Mesenchymal stem cell (in vitro differentiated cells and primary cell): ENCODE measurements around the gene CWC15.

Experiments used
- DNase-seq: peaks from one replicate; pipeline ENCODE4 v3.0.0-alpha.2; 2013
- H2AFZ ChIP-seq: one replicate; pipeline ENCODE4 v1.6.1; 2013; ENCODE audit warnings: low read depth, mild to moderate bottlenecking, control low read depth, inconsistent platforms, low read length, moderate library complexity
- H2AK5ac ChIP-seq: 2 replicates; pipeline ENCODE4 v1.6.1; 2013; ENCODE audit warnings: low read length, moderate library complexity, mild to moderate bottlenecking, inconsistent platforms; ENCODE audit not compliant: severe bottlenecking
- H2BK120ac ChIP-seq: one replicate; pipeline ENCODE4 v1.6.1; 2013; ENCODE audit warnings: low read depth, mild to moderate bottlenecking, inconsistent platforms, low read length, moderate library complexity
- H2BK12ac ChIP-seq, 2 experiments: one replicate each; pipeline ENCODE4 v1.6.1; 2013; ENCODE audit warnings: inconsistent platforms in 2 of 2, low read length in 2 of 2, mild to moderate bottlenecking in 2 of 2, moderate library complexity in 2 of 2, control low read depth in 1 of 2
- H2BK15ac ChIP-seq: one replicate; pipeline ENCODE4 v1.6.1; 2013; ENCODE audit warnings: mild to moderate bottlenecking, low read depth, inconsistent platforms; ENCODE audit not compliant: poor library complexity, severe bottlenecking
- H2BK5ac ChIP-seq: 2 replicates; pipeline ENCODE4 v1.6.1; 2013; ENCODE audit warnings: low read depth, mild to moderate bottlenecking, low read length, control low read depth, inconsistent platforms; ENCODE audit not compliant: poor library complexity, severe bottlenecking
- H3K14ac ChIP-seq, 2 experiments: one replicate each; pipeline ENCODE4 v1.6.1; 2013; ENCODE audit warnings: inconsistent platforms in 2 of 2, low read length in 2 of 2, control low read depth in 1 of 2, mild to moderate bottlenecking in 1 of 2, moderate library complexity in 1 of 2
- H3K18ac ChIP-seq, 2 experiments: one replicate each; pipeline ENCODE4 v1.6.1; 2013; ENCODE audit warnings: inconsistent platforms in 2 of 2, low read length in 2 of 2, control low read depth in 1 of 2, low read depth in 1 of 2, mild to moderate bottlenecking in 1 of 2
- H3K23ac ChIP-seq, 2 experiments: one replicate each; pipeline ENCODE4 v1.6.1; 2013; ENCODE audit warnings: inconsistent platforms in 2 of 2, low read length in 2 of 2, mild to moderate bottlenecking in 2 of 2, moderate library complexity in 2 of 2, control low read depth in 1 of 2
- H3K27ac ChIP-seq: 2 replicates; pipeline ENCODE4 v1.5.1; 2013; ENCODE audit warnings: mild to moderate bottlenecking, moderate library complexity, low read length, control low read depth, inconsistent platforms; ENCODE audit not compliant: poor library complexity, severe bottlenecking
- H3K27me3 ChIP-seq, 2 experiments: 2 replicates each; pipeline versions ENCODE4 v1.6.1 to v1.7.0; 2013; ENCODE audit warnings: low read length in 2 of 2, mild to moderate bottlenecking in 2 of 2, moderate library complexity in 2 of 2, control low read depth in 1 of 2, inconsistent platforms in 1 of 2; ENCODE audit not compliant: control insufficient read depth in 1 of 2, insufficient read depth in 1 of 2
- H3K36me3 ChIP-seq, 2 experiments: 2 replicates each; pipeline versions ENCODE4 v1.6.1 to v1.7.0; 2013; ENCODE audit warnings: low read length in 2 of 2, control low read depth in 1 of 2, inconsistent platforms in 1 of 2, low read depth in 1 of 2, mild to moderate bottlenecking in 1 of 2; ENCODE audit not compliant: insufficient read depth in 2 of 2, control insufficient read depth in 1 of 2
- H3K4ac ChIP-seq, 2 experiments: one replicate each; pipeline ENCODE4 v1.6.1; 2013; ENCODE audit warnings: inconsistent platforms in 2 of 2, low read length in 2 of 2, mild to moderate bottlenecking in 2 of 2, moderate library complexity in 2 of 2, control low read depth in 1 of 2, low read depth in 1 of 2
- H3K4me1 ChIP-seq: 2 replicates; pipeline ENCODE4 v1.6.1; 2013; ENCODE audit warnings: low read depth, low read length, control low read depth; ENCODE audit not compliant: control insufficient read depth, insufficient read depth
- H3K4me2 ChIP-seq: 2 replicates; pipeline ENCODE4 v1.6.1; 2013; ENCODE audit warnings: low read length, mild to moderate bottlenecking, inconsistent platforms; ENCODE audit not compliant: poor library complexity, severe bottlenecking
- H3K4me3 ChIP-seq, 2 experiments: 2 replicates each; pipeline versions ENCODE4 v1.5.1 to v1.7.0; 2013; ENCODE audit warnings: low read length in 2 of 2, mild to moderate bottlenecking in 2 of 2, control low read depth in 1 of 2, low read depth in 1 of 2; ENCODE audit not compliant: insufficient read depth in 1 of 2
- H3K79me1 ChIP-seq: replicated peaks from 2 replicates; pipeline ENCODE4 v1.6.1; 2013; ENCODE audit warnings: mild to moderate bottlenecking, control low read depth, low read length, inconsistent platforms; ENCODE audit not compliant: poor library complexity, severe bottlenecking
- H3K9ac ChIP-seq: 2 replicates; pipeline ENCODE4 v1.7.0; 2013; ENCODE audit warnings: mild to moderate bottlenecking, low read length, moderate library complexity
- H3K9me3 ChIP-seq: 2 replicates; pipeline ENCODE4 v1.7.0; 2013; ENCODE audit warnings: mild to moderate bottlenecking, low read length; ENCODE audit not compliant: control insufficient read depth
- H4K8ac ChIP-seq: one replicate; pipeline ENCODE4 v1.6.1; 2013; ENCODE audit warnings: inconsistent platforms, mild to moderate bottlenecking, low read length, moderate library complexity
- H4K91ac ChIP-seq: one replicate; pipeline ENCODE4 v1.6.1; 2013; ENCODE audit warnings: mild to moderate bottlenecking, low read length, inconsistent platforms
- WGBS: methylation state at CpG from one replicate; pipeline ENCODE4 v1.1.7; 2013; ENCODE audit warnings: mixed read lengths; 5-methylcytosine and 5-hydroxymethylcytosine counted together

Gene CWC15

DNA sequence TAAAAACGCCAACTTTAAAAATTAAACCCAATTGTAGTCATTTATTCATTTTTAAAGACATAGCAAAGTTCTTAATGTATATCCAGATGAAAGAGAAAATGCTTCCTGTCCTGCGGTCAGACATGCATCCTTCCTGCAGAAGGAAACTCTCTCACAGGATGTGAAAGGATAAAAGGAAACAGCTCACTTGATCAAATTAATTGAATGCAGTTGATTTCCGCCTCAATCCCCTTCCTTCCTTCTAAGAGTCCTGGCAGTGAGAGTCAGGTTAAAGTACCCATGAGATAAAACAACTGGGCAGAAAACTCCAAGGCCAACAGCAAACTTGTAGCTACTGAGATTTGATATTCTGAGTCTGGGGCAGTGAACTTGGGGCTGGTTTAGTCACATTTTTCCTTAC, 38.5 kb downstream of the CWC15 start:
- no peak overlapping the region for H2BK5ac ChIP-seq
- no peak overlapping the region for H3K27ac ChIP-seq
- no peak overlapping the region for H3K23ac ChIP-seq
- WGBS, result 33% methylated on average over 2 of the region's 3 CpGs
- peaks cover 14% of the 10 kb centered on the region for H3K4me1 ChIP-seq
- no peaks in the 10 kb centered on the region for H3K27me3 ChIP-seq
- H3K4me2 ChIP-seq, result no peak overlapping the region
- DNase-seq, result peak; percentile 23
- no peak overlapping the region for H4K8ac ChIP-seq
- H3K14ac ChIP-seq, result no peak overlapping the region
- H3K4me3 ChIP-seq, result no peak overlapping the region
- H3K9ac ChIP-seq, result peak overlapping the region; percentile 81
- H3K4ac ChIP-seq, result peak overlapping the region in 1 of 2 experiments; percentile 76
- no peaks in the 10 kb centered on the region for H3K36me3 ChIP-seq
- H4K91ac ChIP-seq, result no peak overlapping the region
- H3K18ac ChIP-seq, result peak overlapping the region in 1 of 2 experiments; percentile 77
- no peaks in the 10 kb centered on the region for H3K9me3 ChIP-seq
- no peak overlapping the region for H2BK15ac ChIP-seq
- no peak overlapping the region for H2AFZ ChIP-seq
- peak overlapping the region in 1 of 2 experiments; percentile 5 for H2BK12ac ChIP-seq
- H2AK5ac ChIP-seq, result peak overlapping the region; percentile 17
- H3K79me1 ChIP-seq, result peaks cover 3% of the 10 kb centered on the region
- H2BK120ac ChIP-seq, result no peak overlapping the region

DNA sequence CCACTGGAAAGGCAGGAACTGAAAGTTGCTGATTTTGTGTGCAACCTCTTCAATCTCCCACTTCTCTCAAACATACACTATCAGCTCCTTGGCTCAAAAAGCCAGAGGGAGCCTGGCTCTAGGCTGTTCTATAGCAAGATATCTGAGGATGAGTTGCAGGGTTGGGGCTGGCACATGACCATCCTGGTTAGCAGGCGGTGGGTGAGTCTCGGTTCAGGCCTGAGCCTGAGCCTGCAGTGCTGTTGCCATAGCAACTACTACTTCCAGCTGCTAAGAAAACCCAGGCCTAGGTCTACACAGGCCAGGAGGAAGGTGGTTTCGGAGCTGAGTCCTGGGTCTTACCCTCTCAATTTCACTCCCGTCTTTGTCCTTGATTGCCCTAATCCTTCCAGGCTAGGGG, 39.0 kb downstream of the CWC15 start:
- WGBS, result 55% methylated on average over 4 of the region's 4 CpGs
- Histone ChIP-seq H3K4me3 (no peak overlapping the region), H2BK12ac (peak overlapping the region; percentile 94 to 95), H3K23ac (no peak overlapping the region), H3K9ac (peak overlapping the region; percentile 81), H2BK5ac (no peak overlapping the region), H3K4me1 (peaks cover 14% of the 10 kb centered on the region), H3K27me3 (no peaks in the 10 kb centered on the region), H2AK5ac (peak overlapping the region; percentile 37), H3K4ac (peak overlapping the region; percentile 35 to 41), H2BK120ac (peak overlapping the region; percentile 94), H4K91ac (peak overlapping the region; percentile 98), H3K18ac (peak overlapping the region; percentile 58 to 91), H3K79me1 (peaks cover 3% of the 10 kb centered on the region), H3K4me2 (no peak overlapping the region), H3K36me3 (no peaks in the 10 kb centered on the region), H3K27ac (peak overlapping the region; percentile 55), H4K8ac (peak overlapping the region; percentile 96), H2AFZ (no peak overlapping the region), H3K9me3 (no peaks in the 10 kb centered on the region), H3K14ac (no peak overlapping the region), H2BK15ac (no peak overlapping the region)
- peak; percentile 79 for DNase-seq

DNA sequence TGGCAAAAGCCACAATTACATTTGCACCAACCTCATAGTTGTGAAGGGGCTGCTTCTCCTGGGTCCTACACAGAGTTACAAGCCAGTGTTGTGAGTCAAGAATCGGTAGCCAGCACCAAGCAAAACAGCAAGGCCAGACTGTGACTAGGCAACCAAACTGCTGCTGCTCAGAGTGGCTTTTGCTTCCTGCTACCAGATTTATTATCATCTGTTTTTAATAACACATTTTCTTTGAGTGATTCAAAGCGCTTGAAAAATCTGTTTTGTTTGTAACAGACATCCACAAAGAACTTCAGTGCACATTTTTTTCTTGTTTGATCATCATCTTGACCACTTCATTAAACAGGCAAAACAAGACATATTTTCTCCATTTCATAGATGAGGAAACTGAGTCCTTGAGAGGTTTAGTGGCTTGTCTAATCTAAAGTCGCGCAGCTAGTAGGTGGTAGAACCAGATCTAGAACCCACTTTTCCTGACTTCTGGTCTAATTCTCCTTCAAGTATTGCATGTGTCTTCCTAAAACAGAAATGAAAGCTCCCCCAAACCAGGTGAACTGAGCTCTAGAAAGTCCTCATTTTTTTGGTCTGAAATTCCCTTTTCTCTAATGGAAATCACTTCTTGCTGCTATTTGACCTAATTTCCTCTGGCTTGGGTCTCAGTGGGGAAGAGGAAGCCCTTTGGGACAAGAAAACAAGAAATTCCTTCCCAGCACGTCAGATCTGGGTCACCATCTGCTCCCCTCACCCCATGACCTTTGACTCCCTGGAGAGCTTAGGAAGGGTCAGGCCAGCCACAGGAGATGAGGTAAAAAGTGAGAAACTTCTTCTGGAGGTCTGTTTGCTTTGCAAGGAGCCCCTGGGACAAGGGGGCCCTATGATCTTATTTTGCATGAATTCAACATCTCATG, 39.9 kb downstream of the CWC15 start:
- Histone ChIP-seq H3K4me3 (peak overlapping the region in 1 of 2 experiments; percentile 43), H3K9ac (peak overlapping the region; percentile 85), H2AFZ (no peak overlapping the region), H3K79me1 (peaks cover 3% of the 10 kb centered on the region), H2BK12ac (peak overlapping the region; percentile 55 to 83), H4K91ac (peak overlapping the region; percentile 95), H3K4me2 (peak overlapping the region; percentile 17), H3K14ac (no peak overlapping the region), H2AK5ac (no peak overlapping the region), H3K36me3 (no peaks in the 10 kb centered on the region), H3K27me3 (no peaks in the 10 kb centered on the region), H3K18ac (peak overlapping the region; percentile 11 to 96), H3K9me3 (no peaks in the 10 kb centered on the region), H3K27ac (peak overlapping the region; percentile 84), H2BK5ac (no peak overlapping the region), H2BK120ac (peak overlapping the region; percentile 78), H3K23ac (peak overlapping the region in 1 of 2 experiments; percentile 15), H2BK15ac (no peak overlapping the region), H3K4me1 (peaks cover 12% of the 10 kb centered on the region), H4K8ac (peak overlapping the region; percentile 94), H3K4ac (peak overlapping the region; percentile 42 to 80)
- DNase-seq, result peak; percentile 94
- WGBS, result 0% methylated on average over 4 of the region's 5 CpGs

DNA sequence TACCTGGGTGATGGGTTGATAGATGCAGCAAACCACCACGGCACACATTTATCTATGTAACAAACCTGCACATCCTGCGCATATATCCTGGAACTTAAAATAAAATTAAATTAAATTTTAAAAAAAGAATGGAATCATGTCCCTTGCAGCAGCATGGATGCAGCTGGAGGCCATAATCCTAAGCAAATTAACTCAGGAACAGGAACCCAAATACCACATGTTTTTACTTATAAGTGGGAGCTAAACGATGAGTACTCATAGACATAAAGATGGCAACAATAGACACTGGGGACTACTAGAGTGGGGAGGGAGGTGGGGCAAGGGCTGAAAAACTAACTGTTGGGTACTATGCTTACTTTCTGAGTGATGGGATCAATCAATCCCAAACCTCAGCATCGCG, 40.9 kb downstream of the CWC15 start:
- Histone ChIP-seq H3K9me3 (no peaks in the 10 kb centered on the region), H2AK5ac (peak overlapping the region; percentile 29), H3K36me3 (no peaks in the 10 kb centered on the region), H2BK15ac (no peak overlapping the region), H3K9ac (peak overlapping the region; percentile 85), H3K27me3 (no peaks in the 10 kb centered on the region), H4K8ac (peak overlapping the region; percentile 32), H3K4me1 (peaks cover 14% of the 10 kb centered on the region), H3K4me2 (no peak overlapping the region), H4K91ac (no peak overlapping the region), H2AFZ (no peak overlapping the region), H3K79me1 (peaks cover 3% of the 10 kb centered on the region), H3K14ac (no peak overlapping the region), H3K18ac (peak overlapping the region in 1 of 2 experiments; percentile 75), H3K27ac (peak overlapping the region; percentile 24), H3K4ac (no peak overlapping the region), H2BK12ac (peak overlapping the region in 1 of 2 experiments; percentile 49), H3K23ac (no peak overlapping the region), H2BK120ac (peak overlapping the region; percentile 85), H3K4me3 (no peak overlapping the region), H2BK5ac (no peak overlapping the region)
- WGBS, result 0% methylated on average over 1 of the region's 5 CpGs
- DNase-seq, result no peak
